ENCODE measurements around the gene NCOA5. TPM values are rescaled to one million over a fixed set of nuclear protein-coding genes. Genes with fewer than 3 reads are reported as not detected.
A peak's percentile ranks its signal among the peaks of the same experiment; 100 is the strongest.

Gene NCOA5
- total RNA-seq, 1 donor from 2014 or later, result 58.7 TPM

GRCh38 chr20:46129955-46130481, 40.3 kb upstream of the NCOA5 start:
- TF ChIP-seq CTCF (IDR thresholded peaks at IDR 0.05; ENCODE audit: unreplicated experiment), result no peak
- no peaks in the 10 kb centered on the region for H3K4me1 Mint-ChIP-seq (ENCODE audit: low read depth)
- no peaks in the 10 kb centered on the region for H3K36me3 Mint-ChIP-seq (ENCODE audit: insufficient read depth)
- no peak overlapping the region for H3K27ac Mint-ChIP-seq
- no peak for DNase-seq (ENCODE audit: low spot score, unreplicated experiment)
- H3K27me3 Mint-ChIP-seq, result peaks cover 50% of the 10 kb centered on the region
- no peaks in the 10 kb centered on the region for H3K9me3 Mint-ChIP-seq (ENCODE audit: low read depth)
- H3K4me3 Mint-ChIP-seq (ENCODE audit: low read depth), result no peak overlapping the region

- TF ChIP-seq CTCF (IDR thresholded peaks at IDR 0.05; ENCODE audit: unreplicated experiment), result peak; percentile 75
- H3K9me3 Mint-ChIP-seq (ENCODE audit: low read depth), result no peaks in the 10 kb centered on the region
- no peak overlapping the region for H3K4me3 Mint-ChIP-seq (ENCODE audit: low read depth)
- H3K36me3 Mint-ChIP-seq (ENCODE audit: insufficient read depth), result no peaks in the 10 kb centered on the region
- H3K27ac Mint-ChIP-seq, result no peak overlapping the region
- peaks cover 44% of the 10 kb centered on the region for H3K27me3 Mint-ChIP-seq
- no peaks in the 10 kb centered on the region for H3K4me1 Mint-ChIP-seq (ENCODE audit: low read depth)
- peak; percentile 36 for DNase-seq (ENCODE audit: low spot score, unreplicated experiment)
Observed at GRCh38 chr20:46128310-46129151, 38.8 kb upstream of the NCOA5 start.

DNA sequence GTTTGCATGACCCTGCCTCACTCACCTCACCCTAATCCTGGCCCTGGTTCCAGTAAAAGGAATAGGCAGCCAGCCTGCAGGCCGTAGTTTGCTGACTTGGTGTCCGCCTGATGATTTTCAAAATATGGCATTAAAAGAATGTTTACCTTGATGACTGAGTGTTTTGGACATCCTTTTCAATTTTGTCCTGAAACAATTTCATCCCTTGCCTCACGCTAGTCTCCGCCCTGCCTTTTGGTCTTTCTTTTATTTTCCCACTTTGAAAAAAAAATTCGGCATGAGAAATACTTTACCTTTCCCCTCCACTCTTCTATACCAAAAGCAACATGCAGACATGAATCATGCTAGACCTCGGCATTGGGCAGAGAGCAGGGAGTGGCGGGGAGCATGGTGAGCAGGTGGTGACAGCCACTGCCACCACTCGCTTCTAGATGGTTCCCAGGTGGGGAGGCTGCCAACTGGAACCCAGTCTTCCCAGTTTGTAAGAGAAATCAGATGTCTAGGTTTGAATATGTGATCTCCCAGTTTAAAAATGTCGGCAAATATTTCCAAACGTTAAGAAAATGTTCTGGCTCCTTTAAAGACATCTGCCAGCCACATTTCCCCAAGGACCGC, 37.7 kb upstream of the NCOA5 start:
- peaks cover 37% of the 10 kb centered on the region for H3K27me3 Mint-ChIP-seq

GRCh38 chr20:46126440-46127056, 36.8 kb upstream of the NCOA5 start:
- H3K27ac Mint-ChIP-seq, result no peak overlapping the region
- DNase-seq (ENCODE audit: low spot score, unreplicated experiment), result no peak
- no peaks in the 10 kb centered on the region for H3K4me1 Mint-ChIP-seq (ENCODE audit: low read depth)
- H3K27me3 Mint-ChIP-seq, result peaks cover 32% of the 10 kb centered on the region
- no peak for TF ChIP-seq CTCF (IDR thresholded peaks at IDR 0.05; ENCODE audit: unreplicated experiment)
- H3K4me3 Mint-ChIP-seq (ENCODE audit: low read depth), result no peak overlapping the region
- H3K36me3 Mint-ChIP-seq (ENCODE audit: insufficient read depth), result no peaks in the 10 kb centered on the region
- no peaks in the 10 kb centered on the region for H3K9me3 Mint-ChIP-seq (ENCODE audit: low read depth)

More for the DNA sequence above, 37.7 kb upstream of the NCOA5 start:
- TF ChIP-seq CTCF (IDR thresholded peaks at IDR 0.05; ENCODE audit: unreplicated experiment), result no peak
- H3K4me3 Mint-ChIP-seq (ENCODE audit: low read depth), result no peak overlapping the region
- no peaks in the 10 kb centered on the region for H3K36me3 Mint-ChIP-seq (ENCODE audit: insufficient read depth)
- no peak for DNase-seq (ENCODE audit: low spot score, unreplicated experiment)
- no peaks in the 10 kb centered on the region for H3K9me3 Mint-ChIP-seq (ENCODE audit: low read depth)
- H3K27ac Mint-ChIP-seq, result no peak overlapping the region
- no peaks in the 10 kb centered on the region for H3K4me1 Mint-ChIP-seq (ENCODE audit: low read depth)

All from progenitor cell of endocrine pancreas (in vitro differentiated cells).